PC-3 (cell line): ENCODE measurements around the gene ADAMTSL3. TPM values are rescaled to one million over a fixed set of nuclear protein-coding genes. Genes with fewer than 3 reads are reported as not detected.

ENCODE experiments used
- ATAC-seq: fragments of 200-7000 bp; cut with Tn5 transposase; 2 replicates; pipeline ENCODE4 v1.9.1; 2020; ENCODE audit warnings: mild to moderate bottlenecking, moderate library complexity
- BruUV-seq: library from RNA; stranded (reverse); fragments of 400-500 nt; replicated peaks from 2 replicates; lab custom pipeline; 2021; lab: Mats Ljungman, UMichigan
- CTCF ChIA-PET: fragments of 300-600 bp; sonication (Branson Sonifier 250); formaldehyde crosslinking; loops from one replicate; lab custom pipeline; 2022; ENCODE audit warnings: antibody characterized with exemption; lab: Charles Lee
- POLR2A ChIA-PET: fragments of 300-600 bp; sonication (Branson Sonifier 250); formaldehyde crosslinking; loops from one replicate; lab custom pipeline; 2022; ENCODE audit warnings: antibody characterized with exemption; ENCODE audit not compliant: unreplicated experiment; lab: Charles Lee
- DNase-seq: peaks from one replicate; pipeline ENCODE4 v3.0.0-alpha.2; 2015
- H2AFZ ChIP-seq: fragments of 300-600 bp; sonication (generic); 2 replicates; pipeline ENCODE4 v1.6.0; 2016; ENCODE audit warnings: antibody characterized with exemption, low read length
- H3F3A ChIP-seq: fragments of 300-600 bp; sonication (generic); one replicate; pipeline ENCODE4 v1.6.0; 2017; ENCODE audit warnings: antibody characterized with exemption, low read length, control low read depth, mild to moderate bottlenecking; ENCODE audit not compliant: unreplicated experiment
- H3K27ac ChIP-seq: fragments of 300-600 bp; sonication (generic); 2 replicates; pipeline ENCODE4 v1.5.1; 2016; ENCODE audit warnings: mild to moderate bottlenecking, low read length
- H3K27me3 ChIP-seq: fragments of 300-600 bp; sonication (generic); 2 replicates; pipeline ENCODE4 v1.6.1; 2016; ENCODE audit warnings: low read length, mixed read lengths
- H3K36me3 ChIP-seq: fragments of 300-600 bp; sonication (generic); 2 replicates; pipeline ENCODE4 v1.6.1; 2016; ENCODE audit warnings: low read depth, mixed run types, low read length, mixed read lengths
- H3K4me1 ChIP-seq: fragments of 300-600 bp; sonication (generic); 2 replicates; pipeline ENCODE4 v1.5.1; 2016; ENCODE audit warnings: low read length; ENCODE audit not compliant: insufficient read depth
- H3K4me2 ChIP-seq: fragments of 300-600 bp; sonication (generic); 2 replicates; pipeline ENCODE4 v1.6.0; 2016; ENCODE audit warnings: low read length
- H3K4me3 ChIP-seq: fragments of 300-600 bp; sonication (generic); 2 replicates; pipeline ENCODE4 v1.5.1; 2016; ENCODE audit warnings: mild to moderate bottlenecking, low read length, mixed read lengths
- H3K79me2 ChIP-seq: fragments of 300-600 bp; sonication (generic); 2 replicates; pipeline ENCODE4 v1.6.1; 2017; ENCODE audit warnings: low read length, mixed read lengths
- H3K9ac ChIP-seq: fragments of 300-600 bp; sonication (generic); 2 replicates; pipeline ENCODE4 v1.6.0; 2016; ENCODE audit warnings: mild to moderate bottlenecking, low read length
- H3K9me2 ChIP-seq: fragments of 300-600 bp; sonication (generic); replicated peaks from 2 replicates; pipeline ENCODE4 v1.6.1; 2016; ENCODE audit warnings: mixed run types, low read length, mixed read lengths
- H3K9me3 ChIP-seq: fragments of 300-600 bp; sonication (generic); 2 replicates; pipeline ENCODE4 v1.6.1; 2016; ENCODE audit warnings: low read length, mixed read lengths
- H4K20me1 ChIP-seq: fragments of 300-600 bp; sonication (generic); 2 replicates; pipeline ENCODE4 v1.6.1; 2016; ENCODE audit warnings: low read length, mixed read lengths
- EZH2 ChIP-seq: fragments of 300-600 bp; sonication (generic); IDR thresholded peaks from one replicate; pipeline ENCODE4 v1.6.1; 2017; ENCODE audit warnings: antibody characterized with exemption, mild to moderate bottlenecking, low read length; ENCODE audit not compliant: unreplicated experiment
- EZH2phosphoT487 ChIP-seq: fragments of 300-600 bp; sonication (generic); IDR thresholded peaks from 2 replicates; pipeline ENCODE4 v1.6.1; 2018; ENCODE audit warnings: mild to moderate bottlenecking, antibody characterized with exemption, low read length, borderline replicate concordance
- intact Hi-C: fragments of 100-400 bp; cut with micrococcal nuclease; formaldehyde crosslinking; loops from 2 replicates; pipeline ENCODE4 v1.9.0; 2023
- total RNA-seq: library from RNA; depleted of rRNA; stranded (reverse); fragments of >200 nt; gene quantifications from 2 replicates; pipeline ENCODE4 v1.2.3, GENCODE V29; 2014
- TF ChIP-seq, protein P1 (sequence below): fragments of 300-600 bp; sonication (generic); conservative IDR thresholded peaks from 2 replicates; pipeline ENCODE4 v1.5.1; 2017; ENCODE audit warnings: antibody characterized with exemption, low read depth, mild to moderate bottlenecking, low read length

The ADAMTSL3 gene
- total RNA-seq, 1 experiment from 2014 or later = 7.9 TPM

DNA sequence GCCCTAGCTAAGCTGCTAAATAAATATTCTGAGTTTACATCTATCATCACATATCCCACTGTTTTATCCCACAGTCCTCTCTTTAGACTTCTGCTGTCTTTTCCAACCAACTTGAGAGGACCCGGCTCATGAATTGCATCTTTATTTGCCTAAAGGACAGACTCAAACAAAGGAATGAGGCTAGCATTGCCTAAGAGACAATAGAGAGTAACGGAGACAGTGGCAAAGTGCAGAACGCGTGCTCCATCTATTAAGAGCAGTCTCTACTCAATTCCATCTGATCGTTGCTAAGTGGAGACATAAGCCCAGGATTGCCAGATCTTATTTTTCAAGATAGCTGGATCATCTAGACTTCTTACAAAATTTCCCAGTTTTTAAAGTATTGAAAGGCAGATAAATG, 2.3 kb downstream of the ADAMTSL3 start:
- no peak overlapping the region for H3K27ac ChIP-seq
- no peak overlapping the region for H3K4me3 ChIP-seq
- peaks cover 13% of the 10 kb centered on the region for H3K79me2 ChIP-seq
- TF ChIP-seq EZH2 (no peak), EZH2phosphoT487 (no peak)
- TF ChIP-seq, protein P1, sequence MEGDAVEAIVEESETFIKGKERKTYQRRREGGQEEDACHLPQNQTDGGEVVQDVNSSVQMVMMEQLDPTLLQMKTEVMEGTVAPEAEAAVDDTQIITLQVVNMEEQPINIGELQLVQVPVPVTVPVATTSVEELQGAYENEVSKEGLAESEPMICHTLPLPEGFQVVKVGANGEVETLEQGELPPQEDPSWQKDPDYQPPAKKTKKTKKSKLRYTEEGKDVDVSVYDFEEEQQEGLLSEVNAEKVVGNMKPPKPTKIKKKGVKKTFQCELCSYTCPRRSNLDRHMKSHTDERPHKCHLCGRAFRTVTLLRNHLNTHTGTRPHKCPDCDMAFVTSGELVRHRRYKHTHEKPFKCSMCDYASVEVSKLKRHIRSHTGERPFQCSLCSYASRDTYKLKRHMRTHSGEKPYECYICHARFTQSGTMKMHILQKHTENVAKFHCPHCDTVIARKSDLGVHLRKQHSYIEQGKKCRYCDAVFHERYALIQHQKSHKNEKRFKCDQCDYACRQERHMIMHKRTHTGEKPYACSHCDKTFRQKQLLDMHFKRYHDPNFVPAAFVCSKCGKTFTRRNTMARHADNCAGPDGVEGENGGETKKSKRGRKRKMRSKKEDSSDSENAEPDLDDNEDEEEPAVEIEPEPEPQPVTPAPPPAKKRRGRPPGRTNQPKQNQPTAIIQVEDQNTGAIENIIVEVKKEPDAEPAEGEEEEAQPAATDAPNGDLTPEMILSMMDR = no peak
- no peak for ATAC-seq
- ChIA-PET POLR2A (interaction anchor here (0.5 kb wide), 1 partner anchor 178 kb away, joined by 3 read pairs; no protein-coding TSS in a partner anchor), CTCF (no interaction called here)
- no peaks in the 10 kb centered on the region for H4K20me1 ChIP-seq
- H3K4me2 ChIP-seq = no peak overlapping the region
- no TSS peak for BruUV-seq
- no peak for DNase-seq
- no peaks in the 10 kb centered on the region for H3K9me2 ChIP-seq
- H3K9ac ChIP-seq = no peak overlapping the region
- H3K9me3 ChIP-seq = no peaks in the 10 kb centered on the region
- peaks cover 6% of the 10 kb centered on the region for H3K36me3 ChIP-seq
- intact Hi-C loops = loop anchor here (10.0 kb wide), 2 partner anchors 179 to 379 kb away; no protein-coding TSS in a partner anchor
- no peak overlapping the region for H2AFZ ChIP-seq
- H3K4me1 ChIP-seq = peaks cover 37% of the 10 kb centered on the region
- no peaks in the 10 kb centered on the region for H3K27me3 ChIP-seq
- no peaks in the 10 kb centered on the region for H3F3A ChIP-seq

DNA sequence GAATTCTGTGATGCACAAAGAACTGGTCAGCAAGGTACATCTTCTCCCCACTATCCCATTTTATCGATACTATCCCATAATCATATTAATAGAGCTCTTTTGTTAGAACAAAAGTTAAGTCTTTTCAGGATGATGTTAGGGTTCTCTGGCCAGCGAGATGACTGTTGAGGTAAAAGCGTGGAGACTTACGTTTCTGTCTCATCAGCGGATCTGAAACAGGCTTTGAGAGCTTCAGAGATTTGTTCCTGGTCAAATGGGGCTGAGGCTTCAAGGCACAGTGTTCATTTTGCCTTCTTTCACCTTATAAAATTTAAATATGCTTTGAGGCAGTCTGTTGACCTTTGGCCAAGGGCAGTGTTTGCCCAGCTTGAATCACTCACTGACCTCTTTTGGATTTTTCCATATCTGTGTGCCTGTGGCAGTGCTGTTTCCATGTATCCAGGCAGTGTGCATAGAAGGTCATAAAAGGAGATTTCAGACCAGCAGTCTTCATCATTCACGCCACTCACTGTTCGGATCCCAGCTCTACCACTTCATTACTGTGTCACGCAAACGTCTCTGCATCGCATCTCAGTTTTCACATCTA, 3.1 kb downstream of the ADAMTSL3 start:
- H3K4me3 ChIP-seq = no peak overlapping the region
- H3K4me2 ChIP-seq = no peak overlapping the region
- intact Hi-C loops = loop anchor here (10.0 kb wide), 2 partner anchors 178 to 378 kb away; no protein-coding TSS in a partner anchor

More for the DNA sequence above, 3.1 kb downstream of the ADAMTSL3 start:
- Histone ChIP-seq H2AFZ (no peak overlapping the region), H3K4me1 (peaks cover 29% of the 10 kb centered on the region), H3F3A (no peaks in the 10 kb centered on the region), H3K27me3 (no peaks in the 10 kb centered on the region), H3K79me2 (peaks cover 13% of the 10 kb centered on the region), H4K20me1 (no peaks in the 10 kb centered on the region), H3K36me3 (peaks cover 6% of the 10 kb centered on the region), H3K9me2 (no peaks in the 10 kb centered on the region), H3K9me3 (no peaks in the 10 kb centered on the region), H3K27ac (no peak overlapping the region), H3K9ac (no peak overlapping the region)
- no peak for DNase-seq
- CTCF ChIA-PET = interaction anchor here (0.6 to 0.7 kb wide), 2 partner anchors 30 to 416 kb away, joined by 3 read pairs; no protein-coding TSS in a partner anchor
- ATAC-seq = no peak
- POLR2A ChIA-PET = interaction anchor here (0.6 kb wide), 1 partner anchor 927 kb away, joined by 3 read pairs; no protein-coding TSS in a partner anchor
- BruUV-seq = no TSS peak
- TF ChIP-seq EZH2 (no peak), EZH2phosphoT487 (no peak)
- TF ChIP-seq, protein P1 = no peak
